Gastrocnemius medialis (tissue), 4 donors: Measurements from ENCODE around the gene MTF2. TPM values are rescaled to one million over a fixed set of nuclear protein-coding genes. Genes with fewer than 3 reads are reported as not detected.

Experiments used
- ATAC-seq, 2 donors: fragments of 150-250 bp; one replicate each; pipeline ENCODE4 v1.9.1; 2016
- DNase-seq, 2 donors: peaks; one replicate each; pipeline ENCODE4 v3.0.0-alpha.2; 2019
- H3K27ac ChIP-seq, 4 donors: fragments of 200-600 bp; sonication (generic); 1 replicate in 1 of 4; 2 replicates in 3 of 4; pipeline ENCODE4 v1.5.1; 2016 to 2018; ENCODE audit warnings: mild to moderate bottlenecking in 2 of 4, moderate library complexity in 1 of 4
- H3K27me3 ChIP-seq, 3 donors: fragments of 200-600 bp; sonication (generic) in 2 of 3; 1 replicate in 1 of 3; 2 replicates in 2 of 3; pipeline versions ENCODE4 v1.5.1 to v1.6.0; 2016 to 2019; ENCODE audit warnings: mild to moderate bottlenecking in 1 of 3, moderate library complexity in 1 of 3
- H3K36me3 ChIP-seq, 2 donors: fragments of 200-600 bp; sonication (generic) in 1 of 2; one replicate each; pipeline ENCODE4 v1.5.1; 2017 to 2018
- H3K4me1 ChIP-seq, 2 donors: fragments of 200-600 bp; sonication (generic) in 1 of 2; one replicate each; pipeline ENCODE4 v1.5.1; 2016 to 2017; ENCODE audit warnings: mild to moderate bottlenecking in 2 of 2
- H3K4me3 ChIP-seq, 4 donors: fragments of 200-600 bp; sonication (generic) in 3 of 4; 1 replicate in 1 of 4; 2 replicates in 3 of 4; pipeline ENCODE4 v1.5.1; 2016 to 2019; ENCODE audit warnings: mild to moderate bottlenecking in 2 of 4
- H3K9me3 ChIP-seq, 3 donors: fragments of 200-600 bp; sonication (generic) in 2 of 3; 1 replicate in 1 of 3; 2 replicates in 2 of 3; pipeline ENCODE4 v1.5.1; 2016 to 2019
- CTCF ChIP-seq, 5 experiments: fragments of 450-650 bp in 3 of 5; fragments of 200-600 bp in 2 of 5; sonication (generic) in 2 of 5; IDR thresholded peaks in 4 of 5; conservative IDR thresholded peaks in 1 of 5; 1 replicate in 4 of 5; 2 replicates in 1 of 5; pipeline ENCODE4 v1.5.1; 2016 to 2019; ENCODE audit warnings: antibody characterized with exemption in 5 of 5, mild to moderate bottlenecking in 3 of 5, moderate library complexity in 3 of 5
- POLR2A ChIP-seq, 2 donors: fragments of 450-650 bp; IDR thresholded peaks; one replicate each; pipeline ENCODE4 v1.6.1; 2017; ENCODE audit warnings: antibody characterized with exemption in 2 of 2, mild to moderate bottlenecking in 2 of 2, moderate library complexity in 2 of 2
- in situ Hi-C, 4 donors: fragments of 200-750 bp; cut with MboI; loops; one replicate each; pipeline versions ENCODE4 v1.15.0 to v1.8.0; 2017; ENCODE audit warnings: low sequenced_read_pairs in 4 of 4
- intact Hi-C: fragments of 100-400 bp; cut with DNase I; formaldehyde crosslinking; loops from one replicate; pipeline ENCODE4 v1.15.1; 2023; ENCODE audit warnings: low total_unique reads
- total RNA-seq, 4 donors: library from RNA; depleted of rRNA; stranded (reverse); fragments of >200 nt; gene quantifications; one replicate each; pipeline versions ENCODE4 v1.1.0 to v1.2.3, GENCODE V29; 2016

Gene MTF2
- total RNA-seq, 4 donors from 2014 or later: 5.9 to 11.7 (median 9.5) TPM

- Histone ChIP-seq H3K36me3 (no peaks in the 10 kb centered on the region), H3K27ac (no peak overlapping the region), H3K9me3 (no peaks in the 10 kb centered on the region), H3K4me3 (no peak overlapping the region), H3K27me3 (no peaks in the 10 kb centered on the region), H3K4me1 (peaks cover 5 to 10% of the 10 kb centered on the region in 2 donors)
- no peak for TF ChIP-seq CTCF (IDR thresholded peaks at IDR 0.05 in 4 of 5, conservative IDR thresholded peaks at IDR 0.05 in 1 of 5)
- TF ChIP-seq POLR2A (IDR thresholded peaks at IDR 0.05): no peak
- DNase-seq (no peak), ATAC-seq (no peak)
- intact Hi-C loops: no loop called here
- in situ Hi-C loops: no loop called here
Measured at GRCh38 chr1:93123201-93123783, 44.2 kb downstream of the MTF2 start.

- Histone ChIP-seq H3K36me3 (no peaks in the 10 kb centered on the region), H3K9me3 (no peaks in the 10 kb centered on the region), H3K4me3 (no peak overlapping the region), H3K27ac (no peak overlapping the region), H3K4me1 (peaks cover 5 to 10% of the 10 kb centered on the region in 2 donors), H3K27me3 (no peaks in the 10 kb centered on the region)
- in situ Hi-C loops: no loop called here
- ATAC-seq (no peak), DNase-seq (no peak)
- TF ChIP-seq CTCF (IDR thresholded peaks at IDR 0.05 in 4 of 5, conservative IDR thresholded peaks at IDR 0.05 in 1 of 5) (no peak), POLR2A (IDR thresholded peaks at IDR 0.05) (no peak)
- intact Hi-C loops: no loop called here
Measured at GRCh38 chr1:93124556-93125355, 45.7 kb downstream of the MTF2 start.

GRCh38 chr1:93129507-93130099, 50.5 kb downstream of the MTF2 start:
- peaks cover 0 to 10% of the 10 kb centered on the region in 2 donors for H3K36me3 ChIP-seq
- intact Hi-C loops: no loop called here
- TF ChIP-seq POLR2A (IDR thresholded peaks at IDR 0.05): no peak
- TF ChIP-seq CTCF (IDR thresholded peaks at IDR 0.05 in 4 of 5, conservative IDR thresholded peaks at IDR 0.05 in 1 of 5): no peak

GRCh38 chr1:93132638-93133037, 53.6 kb downstream of the MTF2 start:
- H3K4me1 ChIP-seq: no peaks in the 10 kb centered on the region
- in situ Hi-C loops (no loop called here), intact Hi-C loops (no loop called here)
- H3K9me3 ChIP-seq: no peaks in the 10 kb centered on the region
- peaks cover 0 to 32% of the 10 kb centered on the region in 2 donors for H3K36me3 ChIP-seq
- DNase-seq (no peak), ATAC-seq (no peak)
- TF ChIP-seq POLR2A (IDR thresholded peaks at IDR 0.05): no peak
- no peak for TF ChIP-seq CTCF (IDR thresholded peaks at IDR 0.05 in 4 of 5, conservative IDR thresholded peaks at IDR 0.05 in 1 of 5)
- H3K27ac ChIP-seq: no peak overlapping the region
- H3K27me3 ChIP-seq: no peaks in the 10 kb centered on the region
- H3K4me3 ChIP-seq: no peak overlapping the region

More at GRCh38 chr1:93129507-93130099, 50.5 kb downstream of the MTF2 start:
- no peaks in the 10 kb centered on the region for H3K9me3 ChIP-seq
- ATAC-seq: no peak
- no peaks in the 10 kb centered on the region for H3K4me1 ChIP-seq
- H3K27ac ChIP-seq: no peak overlapping the region
- no peaks in the 10 kb centered on the region for H3K27me3 ChIP-seq
- in situ Hi-C loops: no loop called here
- H3K4me3 ChIP-seq: no peak overlapping the region
- no peak for DNase-seq
